Esophagus squamous epithelium (tissue), 4 donors: Measurements from ENCODE around the gene SH3BP2.

ENCODE experiments used
- POLR2A ChIP-seq, 4 donors: fragments of 450-650 bp; IDR thresholded peaks; one replicate each; pipeline ENCODE4 v1.6.1; 2017; ENCODE audit warnings: antibody characterized with exemption in 4 of 4, mild to moderate bottlenecking in 4 of 4, moderate library complexity in 3 of 4
- TF ChIP-seq, protein P1 (sequence below), 6 experiments: fragments of 450-650 bp in 4 of 6; fragments of 200-600 bp in 2 of 6; sonication (generic) in 2 of 6; IDR thresholded peaks; one replicate each; pipeline ENCODE4 v1.5.1; 2016 to 2019; ENCODE audit warnings: antibody characterized with exemption in 6 of 6, mild to moderate bottlenecking in 4 of 6, moderate library complexity in 4 of 6

DNA sequence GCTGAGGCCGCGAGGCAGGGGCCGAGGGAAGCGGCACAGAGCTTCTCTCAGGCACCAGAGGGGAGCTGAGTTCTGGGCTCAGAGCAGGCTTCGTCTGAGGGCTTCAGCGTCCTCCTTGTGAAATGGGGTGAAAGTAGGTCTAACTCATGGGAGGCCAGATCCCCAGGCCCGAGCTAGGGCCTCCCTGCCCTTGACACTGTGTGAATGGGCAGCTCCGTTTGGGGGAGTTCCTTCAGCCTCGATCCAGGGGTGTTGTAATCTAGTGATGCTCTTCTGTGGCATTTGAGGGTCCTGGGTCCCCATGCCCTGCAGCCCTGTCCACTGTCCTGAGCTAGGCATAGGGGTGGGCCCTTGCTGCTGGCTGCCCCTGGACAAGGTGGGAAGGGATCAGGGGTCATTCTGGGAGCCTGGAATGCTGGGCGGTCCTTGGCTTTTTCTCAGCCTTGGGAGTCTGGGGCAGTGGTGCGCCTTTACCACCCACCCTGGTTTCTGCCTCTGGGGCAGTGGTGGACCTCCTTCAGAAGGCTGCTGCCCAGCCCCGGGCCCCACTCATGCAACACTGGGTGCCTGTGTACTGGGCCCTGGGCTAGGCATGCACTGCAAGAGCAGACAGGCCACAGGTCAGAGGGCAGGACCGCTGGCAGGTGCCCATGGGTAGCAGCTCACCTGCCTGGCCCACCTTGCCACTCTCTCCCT, 4.1 kb downstream of the SH3BP2 start:
- TF ChIP-seq, protein P1, sequence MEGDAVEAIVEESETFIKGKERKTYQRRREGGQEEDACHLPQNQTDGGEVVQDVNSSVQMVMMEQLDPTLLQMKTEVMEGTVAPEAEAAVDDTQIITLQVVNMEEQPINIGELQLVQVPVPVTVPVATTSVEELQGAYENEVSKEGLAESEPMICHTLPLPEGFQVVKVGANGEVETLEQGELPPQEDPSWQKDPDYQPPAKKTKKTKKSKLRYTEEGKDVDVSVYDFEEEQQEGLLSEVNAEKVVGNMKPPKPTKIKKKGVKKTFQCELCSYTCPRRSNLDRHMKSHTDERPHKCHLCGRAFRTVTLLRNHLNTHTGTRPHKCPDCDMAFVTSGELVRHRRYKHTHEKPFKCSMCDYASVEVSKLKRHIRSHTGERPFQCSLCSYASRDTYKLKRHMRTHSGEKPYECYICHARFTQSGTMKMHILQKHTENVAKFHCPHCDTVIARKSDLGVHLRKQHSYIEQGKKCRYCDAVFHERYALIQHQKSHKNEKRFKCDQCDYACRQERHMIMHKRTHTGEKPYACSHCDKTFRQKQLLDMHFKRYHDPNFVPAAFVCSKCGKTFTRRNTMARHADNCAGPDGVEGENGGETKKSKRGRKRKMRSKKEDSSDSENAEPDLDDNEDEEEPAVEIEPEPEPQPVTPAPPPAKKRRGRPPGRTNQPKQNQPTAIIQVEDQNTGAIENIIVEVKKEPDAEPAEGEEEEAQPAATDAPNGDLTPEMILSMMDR (IDR thresholded peaks at IDR 0.05): no peak
- no peak for TF ChIP-seq POLR2A (IDR thresholded peaks at IDR 0.05)
